NT2/D1 (cell line): Measurements from ENCODE around the gene ZCCHC10.
"Not testable (repeated sequence)": the region's sequence is repeated elsewhere in the genome, so short reads cannot be mapped to it uniquely, and the experiment has no call there.

ENCODE experiments used
- DNase-seq: peaks from one replicate; pipeline ENCODE4 v3.0.0-alpha.2; 2011; ENCODE audit warnings: low read depth, low spot score
- H3K27me3 ChIP-seq: 2 replicates; pipeline ENCODE4 v1.6.0; 2011; ENCODE audit warnings: mild to moderate bottlenecking; ENCODE audit not compliant: insufficient read length, insufficient read depth
- H3K36me3 ChIP-seq: 2 replicates; pipeline ENCODE4 v1.6.1; 2011; ENCODE audit warnings: mild to moderate bottlenecking, low read length, mixed read lengths; ENCODE audit not compliant: insufficient read depth, insufficient read length
- H3K4me1 ChIP-seq: 2 replicates; pipeline ENCODE4 v1.5.1; 2011; ENCODE audit not compliant: insufficient read depth, insufficient read length
- H3K4me3 ChIP-seq: 2 replicates; pipeline ENCODE4 v1.5.1; 2011; ENCODE audit warnings: low read depth; ENCODE audit not compliant: insufficient read length
- H3K9ac ChIP-seq: 2 replicates; pipeline ENCODE4 v1.6.0; 2011; ENCODE audit warnings: low read depth; ENCODE audit not compliant: insufficient read length
- H3K9me3 ChIP-seq: 2 replicates; pipeline ENCODE4 v1.5.1; 2011; ENCODE audit warnings: mild to moderate bottlenecking, low read length; ENCODE audit not compliant: insufficient read depth
- SUZ12 ChIP-seq: IDR thresholded peaks from 2 replicates; pipeline ENCODE4 v1.6.1; 2011; ENCODE audit not compliant: insufficient read length, insufficient read depth; ENCODE audit errors: extremely low read depth
- YY1 ChIP-seq: IDR thresholded peaks from 2 replicates; pipeline ENCODE4 v1.6.1; 2011; ENCODE audit not compliant: insufficient read length, insufficient read depth
- ZNF274 ChIP-seq: IDR thresholded peaks from 2 replicates; pipeline ENCODE4 v1.6.1; 2011; ENCODE audit warnings: mild to moderate bottlenecking, low read depth, low read length

The ZCCHC10 gene

GRCh38 chr5:133026664-133027153 lies 360 bp upstream of the ZCCHC10 start:
- Histone ChIP-seq H3K9ac (peak overlapping the region; percentile 26), H3K36me3 (peaks cover 14% of the 10 kb centered on the region), H3K4me3 (no peak overlapping the region), H3K27me3 (no peaks in the 10 kb centered on the region), H3K9me3 (no peaks in the 10 kb centered on the region), H3K4me1 (no peaks in the 10 kb centered on the region)
- no peak for DNase-seq
- TF ChIP-seq ZNF274, result no peak
- no peak for TF ChIP-seq YY1
- no peak for TF ChIP-seq SUZ12

GRCh38 chr5:133019471-133019870 lies 6.9 kb downstream of the ZCCHC10 start:
- not testable (repeated sequence) for DNase-seq, H3K4me1 ChIP-seq, H3K4me3 ChIP-seq, H3K9ac ChIP-seq, H3K27me3 ChIP-seq, H3K9me3 ChIP-seq
- H3K36me3 ChIP-seq, result peaks cover 39% of the 10 kb centered on the region

- no peaks in the 10 kb centered on the region for H3K4me1 ChIP-seq
- TF ChIP-seq YY1, result no peak
- TF ChIP-seq SUZ12, result no peak
- no peak for TF ChIP-seq ZNF274
- H3K4me3 ChIP-seq, result no peak overlapping the region
- DNase-seq, result no peak
- no peaks in the 10 kb centered on the region for H3K27me3 ChIP-seq
- H3K9ac ChIP-seq, result no peak overlapping the region
- no peaks in the 10 kb centered on the region for H3K9me3 ChIP-seq
- H3K36me3 ChIP-seq, result peaks cover 37% of the 10 kb centered on the region
Measured at GRCh38 chr5:133017964-133018363, 8.4 kb downstream of the ZCCHC10 start.

- no peak overlapping the region for H3K4me3 ChIP-seq
- no peak overlapping the region for H3K9ac ChIP-seq
- TF ChIP-seq ZNF274 (no peak), YY1 (no peak), SUZ12 (no peak)
- DNase-seq, result no peak
- H3K27me3 ChIP-seq, result no peaks in the 10 kb centered on the region
- peaks cover 29% of the 10 kb centered on the region for H3K36me3 ChIP-seq
- no peaks in the 10 kb centered on the region for H3K4me1 ChIP-seq
- H3K9me3 ChIP-seq, result no peaks in the 10 kb centered on the region
Measured at GRCh38 chr5:133015466-133015865, 10.9 kb downstream of the ZCCHC10 start.

GRCh38 chr5:133008455-133008854 lies 17.9 kb downstream of the ZCCHC10 start:
- H3K4me3 ChIP-seq, H3K4me1 ChIP-seq, H3K9me3 ChIP-seq, H3K27me3 ChIP-seq, DNase-seq, H3K9ac ChIP-seq: not testable (repeated sequence)
- peaks cover 15% of the 10 kb centered on the region for H3K36me3 ChIP-seq

GRCh38 chr5:133006653-133007052 lies 19.7 kb downstream of the ZCCHC10 start:
- no peak for DNase-seq
- H3K4me1 ChIP-seq, result no peaks in the 10 kb centered on the region
- no peak overlapping the region for H3K4me3 ChIP-seq
- H3K27me3 ChIP-seq, result no peaks in the 10 kb centered on the region
- H3K9ac ChIP-seq, result no peak overlapping the region
- H3K9me3 ChIP-seq, result no peaks in the 10 kb centered on the region
- H3K36me3 ChIP-seq, result peaks cover 27% of the 10 kb centered on the region
- TF ChIP-seq SUZ12, result no peak
- TF ChIP-seq YY1, result no peak
- TF ChIP-seq ZNF274, result no peak

- no peak for DNase-seq
- Histone ChIP-seq H3K4me3 (no peak overlapping the region), H3K9me3 (no peaks in the 10 kb centered on the region), H3K36me3 (peaks cover 21% of the 10 kb centered on the region), H3K9ac (no peak overlapping the region), H3K4me1 (no peaks in the 10 kb centered on the region), H3K27me3 (no peaks in the 10 kb centered on the region)
- TF ChIP-seq YY1 (no peak), SUZ12 (no peak), ZNF274 (no peak)
Measured at GRCh38 chr5:132999246-132999645, 27.1 kb downstream of the ZCCHC10 start.

- no peak for TF ChIP-seq ZNF274
- no peak for TF ChIP-seq SUZ12
- no peak for TF ChIP-seq YY1
- no peak overlapping the region for H3K4me3 ChIP-seq
- DNase-seq, result no peak
- H3K9ac ChIP-seq, result no peak overlapping the region
- H3K27me3 ChIP-seq, result no peaks in the 10 kb centered on the region
- H3K9me3 ChIP-seq, result no peaks in the 10 kb centered on the region
- peaks cover 18% of the 10 kb centered on the region for H3K36me3 ChIP-seq
- no peaks in the 10 kb centered on the region for H3K4me1 ChIP-seq
Measured at GRCh38 chr5:132998556-132998955, 27.8 kb downstream of the ZCCHC10 start.
